Sigmoid colon (tissue), 4 donors: ENCODE data around the gene RNF149.
A peak's percentile ranks its signal among the peaks of the same experiment; 100 is the strongest.

Experiments used
- CTCF ChIP-seq, 4 experiments: fragments of 450-650 bp in 3 of 4; fragments of 200-600 bp in 1 of 4; IDR thresholded peaks; one replicate each; pipeline ENCODE4 v1.5.1; 2016 to 2019; ENCODE audit warnings: antibody characterized with exemption in 4 of 4, mild to moderate bottlenecking in 3 of 4, moderate library complexity in 2 of 4
- EP300 ChIP-seq, 4 donors: sonication (generic); formaldehyde crosslinking; IDR thresholded peaks; one replicate each; pipeline ENCODE4 v1.6.1; 2017; ENCODE audit warnings: antibody characterized with exemption in 4 of 4

- TF ChIP-seq CTCF (IDR thresholded peaks at IDR 0.05) (peak in 2 of 4 experiments; percentile 15 to 23), EP300 (IDR thresholded peaks at IDR 0.05) (no peak)
Measured at GRCh38 chr2:101251844-101252407, 56.6 kb downstream of the RNF149 start.
